ENCODE measurements around the gene CPPED1. TPM values are rescaled to one million over a fixed set of nuclear protein-coding genes. Genes with fewer than 3 reads are reported as not detected.

CPPED1 gene
- polyA plus RNA-seq, 3 donors: 100 to 292 (median 259) TPM

DNA sequence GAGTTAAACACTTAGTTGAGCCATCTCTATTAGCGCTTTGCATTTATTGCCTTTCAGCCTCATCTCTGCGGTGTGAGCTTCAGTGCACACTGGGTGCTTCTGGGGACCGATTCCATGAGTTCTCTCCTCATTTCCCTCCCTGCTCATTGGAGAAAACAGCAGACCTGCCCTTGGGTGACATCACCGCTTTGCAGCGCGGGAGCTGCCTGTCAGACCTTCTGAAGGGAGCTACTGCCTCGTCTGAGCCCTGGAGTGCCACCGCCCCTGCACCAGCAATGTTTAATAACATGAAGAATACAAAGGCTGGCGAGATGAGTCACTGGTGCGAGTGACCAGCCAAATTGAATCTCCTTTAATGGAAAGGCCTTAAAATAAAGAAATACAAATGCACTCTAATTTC lies 30.2 kb upstream of the CPPED1 start:
- no peak for DNase-seq
- H4K20me1 ChIP-seq (ENCODE audit: insufficient read depth, low read length): no peaks in the 10 kb centered on the region
- no peak overlapping the region for H3K9ac ChIP-seq (ENCODE audit: insufficient read depth, low read length, poor library complexity, severe bottlenecking)
- H3K4me3 ChIP-seq (replicated peaks in 1 of 3; ENCODE audit: low read depth in 2 of 3, low read length in 3 of 3): no peak overlapping the region
- no peak overlapping the region for H3K4me3 Mint-ChIP-seq
- H3K36me3 ChIP-seq (replicated peaks in 1 of 2; ENCODE audit: control insufficient read depth in 1 of 2, insufficient read depth in 2 of 2, low read length in 2 of 2): no peaks in the 10 kb centered on the region
- peaks cover 0 to 6% of the 10 kb centered on the region in 2 donors for H3K9me3 ChIP-seq (replicated peaks in 1 of 2; ENCODE audit: control insufficient read depth in 1 of 2, insufficient read depth in 1 of 2, low read length in 2 of 2)
- peaks cover 2 to 12% (median 10%) of the 10 kb centered on the region in 7 donors for H3K9me3 Mint-ChIP-seq
- no peak for TF ChIP-seq CTCF (IDR thresholded peaks at IDR 0.05)
- H3K79me2 ChIP-seq (ENCODE audit: insufficient read depth, low read length): no peaks in the 10 kb centered on the region
- H3K4me1 Mint-ChIP-seq: peaks cover 32% of the 10 kb centered on the region
- peaks cover 2 to 3% of the 10 kb centered on the region in 2 donors for H3K27me3 ChIP-seq (ENCODE audit: control insufficient read depth in 2 of 2, insufficient read depth in 2 of 2, low read length in 2 of 2)
- no peak overlapping the region for H3K27ac Mint-ChIP-seq
- peaks cover 14 to 24% of the 10 kb centered on the region in 2 donors for H3K4me1 ChIP-seq (ENCODE audit: control insufficient read depth in 1 of 2, insufficient read depth in 2 of 2, low read length in 2 of 2)
- peaks cover 2 to 7% (median 6%) of the 10 kb centered on the region in 3 donors for H3K27me3 Mint-ChIP-seq (ENCODE audit: low read depth in 3 of 3)
- intact Hi-C loops (cut with micrococcal nuclease): no loop called here
- H2AFZ ChIP-seq (ENCODE audit: insufficient read depth, low read depth, low read length, poor library complexity, severe bottlenecking): no peak overlapping the region
- H3K27ac ChIP-seq (ENCODE audit: low read depth in 1 of 2, low read length in 2 of 2): no peak overlapping the region
- no peaks in the 10 kb centered on the region for H3K36me3 Mint-ChIP-seq
- no peak overlapping the region for H3K4me2 ChIP-seq (replicated peaks; ENCODE audit: extremely low read depth, low read length, poor library complexity, severe bottlenecking)
- WGBS (ENCODE audit: insufficient coverage): 64% methylated on average over 8 of the region's 10 CpGs

DNA sequence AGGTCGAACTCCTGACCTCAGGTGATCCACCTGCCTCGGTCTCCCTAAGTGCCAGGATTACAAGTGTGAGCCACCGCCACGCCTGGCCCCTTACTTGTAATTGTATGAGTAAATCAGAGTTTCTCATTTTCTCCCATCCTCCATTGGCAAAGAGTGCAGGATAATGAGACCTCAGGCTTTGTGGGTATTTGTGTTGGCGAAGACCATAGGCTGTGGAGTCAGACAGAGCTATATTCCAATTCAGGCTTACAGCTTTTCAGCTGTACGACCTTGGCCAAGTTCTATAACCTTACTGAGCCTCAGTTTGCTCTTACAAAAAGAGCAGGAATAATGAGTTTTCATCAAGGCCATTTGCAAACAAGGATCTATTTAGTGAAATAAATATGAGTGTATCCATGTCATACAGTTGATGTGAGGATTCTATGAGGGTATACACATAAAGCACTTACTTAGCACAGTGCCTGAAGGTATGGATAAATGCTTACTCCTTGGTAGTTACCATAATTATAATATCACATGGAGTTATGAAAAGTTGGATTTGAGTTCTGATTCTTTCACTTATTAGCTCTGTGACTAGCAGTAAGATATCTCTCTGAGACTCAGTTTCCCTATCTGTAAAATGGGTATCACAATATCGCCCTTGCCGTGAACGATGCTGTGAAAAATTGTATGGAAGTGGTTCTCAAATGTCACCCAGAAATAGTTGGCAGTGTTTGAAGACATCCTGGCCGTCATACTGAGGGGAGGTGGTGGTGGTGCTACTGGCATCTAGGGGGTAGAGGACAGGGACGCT lies 25.6 kb upstream of the CPPED1 start:
- H3K36me3 Mint-ChIP-seq: no peaks in the 10 kb centered on the region
- no peaks in the 10 kb centered on the region for H3K4me1 ChIP-seq (ENCODE audit: control insufficient read depth in 1 of 2, insufficient read depth in 2 of 2, low read length in 2 of 2)
- no peak overlapping the region for H3K27ac Mint-ChIP-seq
- H3K9me3 Mint-ChIP-seq: no peaks in the 10 kb centered on the region
- H3K27ac ChIP-seq (ENCODE audit: low read depth in 1 of 2, low read length in 2 of 2): no peak overlapping the region
- peaks cover 2 to 7% (median 7%) of the 10 kb centered on the region in 3 donors for H3K27me3 Mint-ChIP-seq (ENCODE audit: low read depth in 3 of 3)
- no peak for DNase-seq
- no peaks in the 10 kb centered on the region for H3K79me2 ChIP-seq (ENCODE audit: insufficient read depth, low read length)
- no peak for TF ChIP-seq CTCF (IDR thresholded peaks at IDR 0.05)
- intact Hi-C loops (cut with micrococcal nuclease): no loop called here
- peaks cover 2 to 3% of the 10 kb centered on the region in 2 donors for H3K27me3 ChIP-seq (ENCODE audit: control insufficient read depth in 2 of 2, insufficient read depth in 2 of 2, low read length in 2 of 2)
- no peaks in the 10 kb centered on the region for H3K9me3 ChIP-seq (replicated peaks in 1 of 2; ENCODE audit: control insufficient read depth in 1 of 2, insufficient read depth in 1 of 2, low read length in 2 of 2)
- no peak overlapping the region for H3K4me3 Mint-ChIP-seq
- WGBS (ENCODE audit: insufficient coverage): 100% methylated on average over 1 of the region's 11 CpGs
- H4K20me1 ChIP-seq (ENCODE audit: insufficient read depth, low read length): no peaks in the 10 kb centered on the region
- peaks cover 11% of the 10 kb centered on the region for H3K4me1 Mint-ChIP-seq
- H2AFZ ChIP-seq (ENCODE audit: insufficient read depth, low read depth, low read length, poor library complexity, severe bottlenecking): no peak overlapping the region
- H3K4me2 ChIP-seq (replicated peaks; ENCODE audit: extremely low read depth, low read length, poor library complexity, severe bottlenecking): no peak overlapping the region
- H3K36me3 ChIP-seq (replicated peaks in 1 of 2; ENCODE audit: control insufficient read depth in 1 of 2, insufficient read depth in 2 of 2, low read length in 2 of 2): no peaks in the 10 kb centered on the region
- no peak overlapping the region for H3K4me3 ChIP-seq (replicated peaks in 1 of 3; ENCODE audit: low read depth in 2 of 3, low read length in 3 of 3)
- no peak overlapping the region for H3K9ac ChIP-seq (ENCODE audit: insufficient read depth, low read length, poor library complexity, severe bottlenecking)
